A549 (cell line): ENCODE measurements around the gene MAGEF1.

ENCODE experiments used
- CTCF ChIP-seq: fragments of >200 bp; sonication (Bioruptor Twin); formaldehyde crosslinking; IDR thresholded peaks from 3 replicates; pipeline ENCODE4 v1.5.1; 2016
- EP300 ChIP-seq, 2 experiments: fragments of >200 bp; sonication (Bioruptor Twin); formaldehyde crosslinking; IDR thresholded peaks; 2 replicates in 1 of 2; 3 replicates in 1 of 2; pipeline ENCODE4 v1.6.1; 2016 to 2017
- KDM1A ChIP-seq: fragments of 200-600 bp; sonication (generic); IDR thresholded peaks from 2 replicates; pipeline ENCODE4 v1.6.1; 2016; ENCODE audit warnings: low read depth, mild to moderate bottlenecking
- MYC ChIP-seq: IDR thresholded peaks from 2 replicates; pipeline ENCODE4 v1.6.1; 2012; ENCODE audit warnings: mild to moderate bottlenecking, inconsistent platforms, low read length, improper control_type of control experiment, borderline replicate concordance
- POLR2A ChIP-seq: IDR thresholded peaks from 2 replicates; pipeline ENCODE4 v1.6.1; 2012; ENCODE audit warnings: mild to moderate bottlenecking, low read length

- TF ChIP-seq EP300 (IDR thresholded peaks at IDR 0.05): no peak
- TF ChIP-seq MYC: no peak
- no peak for TF ChIP-seq CTCF
- no peak for TF ChIP-seq POLR2A
- TF ChIP-seq KDM1A: no peak
Observed at GRCh38 chr3:184672335-184672734, 39.5 kb downstream of the MAGEF1 start.
